A549 (cell line): ENCODE data around the gene CLEC16A.

Experiments used
- CEBPB ChIP-seq, 2 experiments: fragments of >200 bp in 1 of 2; sonication (Bioruptor Twin) in 1 of 2; formaldehyde crosslinking in 1 of 2; IDR thresholded peaks; 2 replicates each; pipeline ENCODE4 v1.6.1; 2012 to 2016
- CTCF ChIP-seq: fragments of >200 bp; sonication (Bioruptor Twin); formaldehyde crosslinking; IDR thresholded peaks from 3 replicates; pipeline ENCODE4 v1.5.1; 2016
- EP300 ChIP-seq, 2 experiments: fragments of >200 bp; sonication (Bioruptor Twin); formaldehyde crosslinking; IDR thresholded peaks; 2 replicates in 1 of 2; 3 replicates in 1 of 2; pipeline ENCODE4 v1.6.1; 2016 to 2017
- NFE2L2 ChIP-seq: fragments of 150-350 bp; conservative IDR thresholded peaks from 2 replicates; pipeline ENCODE4 v1.6.1; 2014; ENCODE audit warnings: low read length
- POLR2A ChIP-seq: IDR thresholded peaks from 2 replicates; pipeline ENCODE4 v1.6.1; 2012; ENCODE audit warnings: mild to moderate bottlenecking, low read length
- RAD21 ChIP-seq, 2 experiments: fragments of >200 bp in 1 of 2; sonication (Bioruptor Twin) in 1 of 2; formaldehyde crosslinking in 1 of 2; IDR thresholded peaks in 1 of 2; conservative IDR thresholded peaks in 1 of 2; 2 replicates in 1 of 2; 3 replicates in 1 of 2; pipeline ENCODE4 v1.6.1; 2012 to 2018; ENCODE audit warnings: inconsistent platforms in 1 of 2
- TF ChIP-seq, protein P1 (sequence below): fragments of >200 bp; sonication (Bioruptor Twin); formaldehyde crosslinking; IDR thresholded peaks from 2 replicates; pipeline ENCODE4 v1.6.1; 2016

DNA sequence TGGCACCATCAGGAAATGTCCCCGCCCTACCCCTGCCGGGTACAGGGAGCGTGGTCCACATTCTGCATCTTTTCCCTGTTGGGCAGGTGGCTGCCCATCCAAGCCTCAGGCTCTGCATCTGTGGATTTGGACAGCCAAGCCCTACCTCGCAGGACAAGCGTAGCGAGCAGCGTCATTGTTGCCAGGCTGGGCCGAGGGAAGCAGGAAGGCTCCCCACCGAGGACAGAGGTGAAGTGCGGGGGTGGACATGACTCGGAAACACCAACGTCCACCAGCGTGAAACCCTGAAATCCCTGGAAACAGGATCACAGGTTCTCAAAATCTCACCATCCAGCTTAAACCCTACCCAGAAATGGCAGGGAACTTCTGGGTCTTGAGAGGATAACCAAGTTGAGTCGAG is 238.0 kb downstream of the CLEC16A start:
- TF ChIP-seq RAD21 (conservative IDR thresholded peaks at IDR 0.05 in 1 of 2, IDR thresholded peaks at IDR 0.05 in 1 of 2) (no peak), CTCF (no peak), POLR2A (no peak), EP300 (IDR thresholded peaks at IDR 0.05) (no peak), CEBPB (IDR thresholded peaks at IDR 0.05) (no peak), NFE2L2 (no peak)
- TF ChIP-seq, protein P1, sequence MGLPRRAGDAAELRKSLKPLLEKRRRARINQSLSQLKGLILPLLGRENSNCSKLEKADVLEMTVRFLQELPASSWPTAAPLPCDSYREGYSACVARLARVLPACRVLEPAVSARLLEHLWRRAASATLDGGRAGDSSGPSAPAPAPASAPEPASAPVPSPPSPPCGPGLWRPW = no peak
